Astrocyte (in vitro differentiated cells and primary cell): ENCODE data around the gene RBM47. TPM values are rescaled to one million over a fixed set of nuclear protein-coding genes. Genes with fewer than 3 reads are reported as not detected.
A peak's percentile ranks its signal among the peaks of the same experiment; 100 is the strongest.

Experiments used
- DNase-seq: peaks from one replicate; pipeline ENCODE4 v3.0.0-alpha.2; 2010; ENCODE audit warnings: low read depth
- FAIRE-seq: peaks from 2 replicates; lab custom pipeline; 2011; peaks lifted over from hg19 to GRCh38; lab: Jason Lieb, UNC
- H2AFZ ChIP-seq: 2 replicates; pipeline ENCODE4 v1.6.0; 2012; ENCODE audit warnings: low read depth, low read length, inconsistent platforms
- H3K27ac ChIP-seq: 2 replicates; pipeline ENCODE4 v1.5.1; 2011; ENCODE audit warnings: low read depth, low read length, inconsistent platforms
- H3K27me3 ChIP-seq: 2 replicates; pipeline ENCODE4 v1.6.0; 2011; ENCODE audit warnings: low read length, inconsistent platforms; ENCODE audit not compliant: insufficient read depth
- H3K36me3 ChIP-seq: 2 replicates; pipeline ENCODE4 v1.5.1; 2011; ENCODE audit warnings: low read length, inconsistent platforms; ENCODE audit not compliant: insufficient read depth
- H3K4me1 ChIP-seq: 2 replicates; pipeline ENCODE4 v1.5.1; 2011; ENCODE audit warnings: low read length, inconsistent platforms; ENCODE audit not compliant: insufficient read depth
- H3K4me2 ChIP-seq: 2 replicates; pipeline ENCODE4 v1.6.0; 2012; ENCODE audit warnings: low read length, inconsistent platforms
- H3K4me3 ChIP-seq: 2 replicates; pipeline ENCODE4 v1.5.1; 2011; ENCODE audit warnings: low read depth, mild to moderate bottlenecking, low read length, inconsistent platforms; ENCODE audit not compliant: insufficient read depth
- H3K79me2 ChIP-seq: 2 replicates; pipeline ENCODE4 v1.6.0; 2012; ENCODE audit warnings: mild to moderate bottlenecking, low read length, inconsistent platforms; ENCODE audit not compliant: insufficient read depth
- H3K9ac ChIP-seq: 2 replicates; pipeline ENCODE4 v1.6.0; 2012; ENCODE audit warnings: mild to moderate bottlenecking, low read length, inconsistent platforms
- H3K9me3 ChIP-seq: 2 replicates; pipeline ENCODE4 v1.5.1; 2012; ENCODE audit warnings: low read depth, mild to moderate bottlenecking, low read length, inconsistent platforms; ENCODE audit not compliant: insufficient read depth
- H4K20me1 ChIP-seq: 2 replicates; pipeline ENCODE4 v1.6.0; 2012; ENCODE audit warnings: low read length, inconsistent platforms; ENCODE audit not compliant: insufficient read depth
- H3K27ac Mint-ChIP-seq: one replicate; pipeline ENCODE4 v1.8.0; 2021; ENCODE audit warnings: mild to moderate bottlenecking, mixed read lengths; ENCODE audit not compliant: unreplicated experiment
- H3K27me3 Mint-ChIP-seq: one replicate; pipeline ENCODE4 v1.8.0; 2021; ENCODE audit warnings: low read depth, mixed read lengths; ENCODE audit not compliant: unreplicated experiment
- H3K36me3 Mint-ChIP-seq: one replicate; pipeline ENCODE4 v1.8.0; 2021; ENCODE audit warnings: low read depth, mixed read lengths; ENCODE audit not compliant: unreplicated experiment
- H3K4me1 Mint-ChIP-seq: one replicate; pipeline ENCODE4 v1.8.0; 2021; ENCODE audit warnings: low read depth, mixed read lengths; ENCODE audit not compliant: unreplicated experiment
- H3K4me3 Mint-ChIP-seq: one replicate; pipeline ENCODE4 v1.8.0; 2021; ENCODE audit warnings: mild to moderate bottlenecking, moderate library complexity, mixed read lengths; ENCODE audit not compliant: unreplicated experiment
- H3K9me3 Mint-ChIP-seq: one replicate; pipeline ENCODE4 v1.8.0; 2021; ENCODE audit warnings: mild to moderate bottlenecking, mixed read lengths; ENCODE audit not compliant: unreplicated experiment
- EZH2 ChIP-seq: IDR thresholded peaks from 2 replicates; pipeline ENCODE4 v1.6.1; 2012; ENCODE audit warnings: mild to moderate bottlenecking, low read length, inconsistent platforms; ENCODE audit not compliant: insufficient read depth
- total RNA-seq: library from RNA; stranded (reverse); gene quantifications from 2 replicates; pipeline ENCODE4 v1.2.1, GENCODE V29; 2021
- TF ChIP-seq, protein P1 (sequence below): IDR thresholded peaks from 2 replicates; pipeline ENCODE4 v1.5.1; 2011; ENCODE audit warnings: low read depth, mild to moderate bottlenecking, inconsistent platforms, low read length, moderate library complexity; ENCODE audit not compliant: insufficient read depth

RBM47 gene
- total RNA-seq, 1 donor from 2014 or later, result 2.9 TPM

DNA sequence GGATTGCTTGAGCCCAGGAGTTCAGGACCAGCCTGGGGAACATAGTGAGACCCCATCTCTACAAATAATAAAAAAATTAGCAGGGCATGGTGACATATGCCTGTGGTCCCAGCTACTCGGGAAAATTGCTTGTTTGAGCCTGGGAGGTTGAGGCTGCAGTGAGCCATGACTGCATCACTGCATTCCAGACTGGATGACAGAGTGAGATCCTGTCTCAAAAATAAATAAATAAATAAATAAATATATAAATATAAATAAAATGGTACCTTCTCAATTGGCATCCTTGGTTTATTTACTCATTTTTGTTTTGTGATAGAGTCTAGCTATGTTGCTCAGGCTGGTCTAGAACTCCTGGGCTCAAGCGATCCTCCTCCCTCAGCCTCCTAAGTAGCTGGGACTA, 150.3 kb downstream of the RBM47 start:
- peaks cover 9% of the 10 kb centered on the region for H3K4me1 Mint-ChIP-seq
- no peaks in the 10 kb centered on the region for H3K9me3 ChIP-seq
- FAIRE-seq (no peak), DNase-seq (no peak)
- no peaks in the 10 kb centered on the region for H3K36me3 Mint-ChIP-seq
- no peaks in the 10 kb centered on the region for H3K27me3 Mint-ChIP-seq
- no peak overlapping the region for H3K4me3 Mint-ChIP-seq
- H2AFZ ChIP-seq, result no peak overlapping the region
- no peaks in the 10 kb centered on the region for H3K9me3 Mint-ChIP-seq
- TF ChIP-seq EZH2, result no peak
- TF ChIP-seq, protein P1, sequence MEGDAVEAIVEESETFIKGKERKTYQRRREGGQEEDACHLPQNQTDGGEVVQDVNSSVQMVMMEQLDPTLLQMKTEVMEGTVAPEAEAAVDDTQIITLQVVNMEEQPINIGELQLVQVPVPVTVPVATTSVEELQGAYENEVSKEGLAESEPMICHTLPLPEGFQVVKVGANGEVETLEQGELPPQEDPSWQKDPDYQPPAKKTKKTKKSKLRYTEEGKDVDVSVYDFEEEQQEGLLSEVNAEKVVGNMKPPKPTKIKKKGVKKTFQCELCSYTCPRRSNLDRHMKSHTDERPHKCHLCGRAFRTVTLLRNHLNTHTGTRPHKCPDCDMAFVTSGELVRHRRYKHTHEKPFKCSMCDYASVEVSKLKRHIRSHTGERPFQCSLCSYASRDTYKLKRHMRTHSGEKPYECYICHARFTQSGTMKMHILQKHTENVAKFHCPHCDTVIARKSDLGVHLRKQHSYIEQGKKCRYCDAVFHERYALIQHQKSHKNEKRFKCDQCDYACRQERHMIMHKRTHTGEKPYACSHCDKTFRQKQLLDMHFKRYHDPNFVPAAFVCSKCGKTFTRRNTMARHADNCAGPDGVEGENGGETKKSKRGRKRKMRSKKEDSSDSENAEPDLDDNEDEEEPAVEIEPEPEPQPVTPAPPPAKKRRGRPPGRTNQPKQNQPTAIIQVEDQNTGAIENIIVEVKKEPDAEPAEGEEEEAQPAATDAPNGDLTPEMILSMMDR, result no peak
- no peaks in the 10 kb centered on the region for H4K20me1 ChIP-seq
- H3K4me1 ChIP-seq, result no peaks in the 10 kb centered on the region
- no peak overlapping the region for H3K27ac ChIP-seq
- H3K79me2 ChIP-seq, result no peaks in the 10 kb centered on the region
- no peaks in the 10 kb centered on the region for H3K36me3 ChIP-seq
- no peak overlapping the region for H3K9ac ChIP-seq
- H3K4me2 ChIP-seq, result no peak overlapping the region
- peaks cover 4% of the 10 kb centered on the region for H3K27me3 ChIP-seq
- H3K4me3 ChIP-seq, result no peak overlapping the region
- peak overlapping the region; percentile 41 for H3K27ac Mint-ChIP-seq

DNA sequence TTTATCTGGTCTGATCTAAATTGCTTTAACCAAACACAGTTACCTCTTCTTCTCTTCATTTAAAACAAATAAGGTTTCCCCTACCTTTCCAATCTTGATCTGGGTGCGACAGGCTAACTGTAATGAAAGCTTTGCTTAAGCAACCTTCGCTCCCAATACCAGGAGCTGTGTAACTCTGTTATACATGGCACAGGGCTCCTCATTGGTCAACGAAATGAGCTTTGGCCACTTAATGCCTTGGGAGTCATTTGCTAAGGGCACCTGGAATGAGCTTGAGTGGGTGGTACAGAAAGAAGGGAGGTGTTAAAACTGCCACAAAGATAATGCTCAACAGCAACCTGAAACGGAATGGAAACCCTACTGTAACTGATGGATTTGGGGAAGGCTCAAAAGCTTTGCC, 154.1 kb downstream of the RBM47 start:
- no peaks in the 10 kb centered on the region for H4K20me1 ChIP-seq
- H3K4me1 ChIP-seq, result no peaks in the 10 kb centered on the region
- Mint-ChIP-seq H3K4me3 (no peak overlapping the region), H3K9me3 (no peaks in the 10 kb centered on the region), H3K36me3 (no peaks in the 10 kb centered on the region), H3K4me1 (peaks cover 7% of the 10 kb centered on the region), H3K27ac (no peak overlapping the region), H3K27me3 (no peaks in the 10 kb centered on the region)
- FAIRE-seq (no peak), DNase-seq (no peak)
- H3K4me3 ChIP-seq, result no peak overlapping the region
- no peak overlapping the region for H3K4me2 ChIP-seq
- no peak overlapping the region for H3K27ac ChIP-seq
- no peak overlapping the region for H3K9ac ChIP-seq
- H3K36me3 ChIP-seq, result no peaks in the 10 kb centered on the region
- TF ChIP-seq, protein P1, result no peak
- no peak for TF ChIP-seq EZH2
- H3K27me3 ChIP-seq, result no peaks in the 10 kb centered on the region
- no peaks in the 10 kb centered on the region for H3K79me2 ChIP-seq
- H3K9me3 ChIP-seq, result no peaks in the 10 kb centered on the region
- no peak overlapping the region for H2AFZ ChIP-seq

DNA sequence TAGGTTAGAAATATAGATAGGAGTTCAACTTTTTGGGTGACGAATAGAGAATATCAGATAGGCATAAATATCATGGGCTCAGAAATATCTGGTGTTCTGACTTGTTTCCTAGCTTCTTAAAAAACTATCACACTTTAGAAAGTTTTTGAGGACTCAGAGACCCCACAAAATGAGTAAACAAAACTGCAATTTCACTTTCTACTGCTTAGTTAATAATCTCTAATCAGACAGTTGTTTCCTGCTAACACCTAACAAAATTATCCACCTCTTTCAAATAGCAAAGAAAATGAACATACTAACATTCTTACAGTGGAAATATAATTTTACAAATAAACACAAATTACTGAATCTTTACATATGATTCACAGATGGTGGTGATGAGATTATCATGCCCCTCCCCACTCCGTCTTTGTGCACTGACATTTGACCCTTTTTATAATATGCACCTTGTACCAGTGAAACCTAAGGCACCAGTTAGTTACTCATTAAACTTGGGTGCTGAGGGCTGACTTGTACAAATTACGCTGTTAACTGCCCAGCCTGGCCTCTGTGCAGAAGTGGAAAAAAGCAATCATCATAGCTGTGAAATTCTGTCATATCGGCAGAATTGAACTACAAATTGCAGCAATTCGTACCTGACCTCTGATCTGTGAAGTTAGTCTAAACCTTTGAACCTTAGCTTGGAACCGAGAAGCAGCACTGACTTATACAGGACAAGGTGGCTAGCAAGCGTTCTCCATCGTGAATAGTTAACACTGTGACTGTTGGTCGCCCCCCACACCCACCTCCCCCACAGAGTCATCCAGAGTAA, 155.9 kb downstream of the RBM47 start:
- H3K36me3 ChIP-seq, result no peaks in the 10 kb centered on the region
- no peak for TF ChIP-seq EZH2
- TF ChIP-seq, protein P1, result no peak
- DNase-seq (no peak), FAIRE-seq (no peak)
- no peak overlapping the region for H3K4me2 ChIP-seq
- no peaks in the 10 kb centered on the region for H3K9me3 ChIP-seq
- Mint-ChIP-seq H3K27ac (no peak overlapping the region), H3K4me1 (peaks cover 7% of the 10 kb centered on the region), H3K4me3 (no peak overlapping the region), H3K9me3 (no peaks in the 10 kb centered on the region), H3K27me3 (no peaks in the 10 kb centered on the region), H3K36me3 (no peaks in the 10 kb centered on the region)
- peak overlapping the region; percentile 9 for H2AFZ ChIP-seq
- H3K27ac ChIP-seq, result no peak overlapping the region
- no peaks in the 10 kb centered on the region for H3K79me2 ChIP-seq
- H3K4me1 ChIP-seq, result no peaks in the 10 kb centered on the region
- H3K4me3 ChIP-seq, result no peak overlapping the region
- no peaks in the 10 kb centered on the region for H3K27me3 ChIP-seq
- no peaks in the 10 kb centered on the region for H4K20me1 ChIP-seq
- no peak overlapping the region for H3K9ac ChIP-seq
